NCI-H2081 (cell line): ENCODE results near the gene MZF1.
"Not testable (repeated sequence)": the region's sequence is repeated elsewhere in the genome, so short reads cannot be mapped to it uniquely, and the experiment has no call there.

ENCODE experiments used
- DNase-seq, 2 experiments: peaks; one replicate each; lab custom pipeline; 2025; lab: John Stamatoyannopoulos, UW

Gene MZF1

DNA sequence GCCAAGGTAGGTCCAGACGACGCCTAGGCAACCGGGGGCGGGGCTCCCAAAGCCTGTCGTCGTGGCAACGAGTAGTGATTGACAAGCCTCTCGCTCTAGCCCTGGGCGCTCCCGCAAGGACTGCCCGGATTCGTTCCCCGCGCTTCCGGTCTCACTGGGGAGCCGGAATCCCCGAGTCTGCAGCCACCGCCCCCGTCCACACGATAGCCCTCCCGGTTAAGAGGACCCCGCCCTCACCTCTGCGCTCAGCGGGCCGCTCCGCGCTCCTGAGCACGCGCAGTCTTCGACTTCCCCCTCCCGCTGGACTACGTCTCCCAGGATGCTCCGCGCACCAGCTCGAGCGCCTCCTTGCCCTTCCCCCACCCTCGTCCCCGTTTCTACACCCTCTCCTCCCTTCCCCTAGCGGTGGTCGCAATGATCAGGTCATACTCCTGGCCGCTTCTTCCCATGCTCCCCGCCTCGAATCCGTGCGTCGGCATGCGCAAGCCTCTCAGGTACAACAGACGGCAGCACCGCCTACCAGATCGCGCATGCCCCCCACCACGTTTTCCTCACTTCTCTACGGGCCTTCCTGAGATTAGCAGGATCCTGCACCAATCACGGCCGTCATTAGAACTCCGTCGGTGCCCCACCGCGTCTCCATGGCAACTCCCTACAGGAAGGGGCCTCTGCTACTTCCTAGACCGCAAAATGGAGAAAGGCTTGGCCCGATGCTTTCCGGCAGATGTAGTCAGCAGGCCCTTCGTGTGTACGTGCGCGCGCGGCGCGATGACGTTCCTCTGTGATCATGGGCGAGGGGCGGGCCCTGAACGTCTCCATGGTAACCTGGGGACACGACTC lies at the start of gene MZF1:
MZF1 (minus strand) TSS at position 518 of the 840 bp plus-strand sequence. CDS start 1,946 bp downstream, outside the sequence.
- no peak for DNase-seq

DNA sequence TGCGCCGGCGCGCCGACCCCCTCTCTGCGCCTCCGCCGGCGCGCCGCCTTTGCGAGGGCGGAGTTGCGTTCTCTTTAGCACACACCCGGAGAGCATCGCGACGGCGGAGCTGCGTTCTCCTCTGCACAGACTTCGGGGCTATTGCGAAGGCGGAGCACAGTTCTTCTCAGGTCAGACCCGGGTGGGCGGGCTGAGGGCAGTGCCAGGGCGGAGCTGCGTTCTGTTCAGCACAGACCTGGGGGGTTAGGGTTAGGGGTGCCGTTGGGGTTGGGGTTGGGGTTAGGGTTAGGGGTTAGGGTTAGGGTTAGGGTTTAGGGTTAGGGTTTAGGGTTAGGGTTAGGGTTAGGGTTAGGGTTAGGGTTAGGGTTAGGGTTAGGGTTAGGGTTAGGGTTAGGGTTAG lies 34.1 kb upstream of the MZF1 start:
- DNase-seq = not testable (repeated sequence)

DNA sequence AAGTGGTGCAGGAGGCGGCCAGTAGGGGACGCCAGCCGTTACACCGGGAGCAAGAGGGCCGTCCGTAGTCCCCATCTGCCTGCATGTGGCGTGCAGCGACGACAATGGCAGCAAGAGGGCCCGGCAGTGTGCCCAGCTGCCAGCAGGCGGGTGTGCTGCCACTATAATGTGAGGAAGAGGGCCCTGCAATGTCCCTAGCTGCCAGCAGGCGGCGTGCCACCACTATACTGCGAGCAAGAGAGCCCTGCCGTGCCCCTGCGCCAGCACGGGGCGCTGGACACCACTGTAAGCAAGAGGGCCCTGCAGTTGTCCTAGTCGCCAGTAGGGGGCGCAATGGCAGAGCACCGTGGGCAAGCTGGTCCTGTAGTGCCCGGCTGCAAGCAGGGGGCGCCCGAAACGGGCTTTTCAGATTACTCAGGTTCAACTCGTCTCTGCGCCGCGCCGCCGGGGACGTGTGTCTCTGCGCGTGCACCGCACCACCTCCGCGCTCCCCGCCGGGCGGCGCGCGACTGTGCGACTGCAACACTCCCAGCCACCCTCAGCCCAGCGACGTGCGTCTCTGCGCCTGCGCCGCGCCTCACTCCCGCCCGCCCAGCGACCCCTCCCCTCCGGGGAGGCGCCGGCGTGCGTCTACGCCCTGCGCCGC lies 33.2 kb upstream of the MZF1 start:
- DNase-seq = not testable (repeated sequence)

DNA sequence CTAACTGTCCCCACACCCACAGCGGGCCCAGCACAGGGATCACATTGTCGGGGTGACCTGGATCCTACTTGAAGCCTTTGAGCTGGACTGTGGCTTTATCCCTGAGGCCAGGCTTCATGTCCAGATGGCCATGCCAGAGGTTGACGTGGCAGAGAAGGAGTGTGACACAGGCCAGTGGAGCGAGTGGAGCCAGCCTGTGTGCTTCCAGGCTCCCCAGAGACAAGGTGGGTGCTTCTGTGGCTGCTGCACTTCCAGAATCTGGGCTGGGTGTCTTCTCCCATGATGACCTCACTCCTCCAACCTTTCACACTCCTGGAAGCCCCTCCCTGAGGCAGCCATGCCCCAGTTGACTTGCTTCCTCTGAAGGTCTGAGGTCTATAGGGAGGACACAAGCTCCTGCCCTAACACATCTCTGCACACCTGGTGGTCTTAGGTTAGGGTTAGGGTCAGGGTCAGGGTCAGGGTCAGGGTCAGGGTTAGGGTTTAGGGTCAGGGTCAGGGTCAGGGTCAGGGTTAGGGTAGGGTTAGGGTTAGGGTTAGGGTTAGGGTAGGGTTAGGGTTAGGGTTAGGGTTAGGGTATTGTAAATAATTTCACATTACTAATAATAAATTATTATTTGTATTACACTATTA lies 13.1 kb upstream of the MZF1 start:
- DNase-seq = no peak

GRCh38 chr19:58585442-58586132 lies 12.5 kb upstream of the MZF1 start:
- no peak for DNase-seq

- DNase-seq = no peak
Observed at GRCh38 chr19:58584498-58585441, 11.6 kb upstream of the MZF1 start.

- no peak for DNase-seq
Observed at GRCh38 chr19:58582985-58583384, 9.8 kb upstream of the MZF1 start.

GRCh38 chr19:58581227-58582141 lies 8.3 kb upstream of the MZF1 start:
- DNase-seq = no peak

GRCh38 chr19:58579473-58580142 lies 6.5 kb upstream of the MZF1 start:
- DNase-seq = no peak

DNA sequence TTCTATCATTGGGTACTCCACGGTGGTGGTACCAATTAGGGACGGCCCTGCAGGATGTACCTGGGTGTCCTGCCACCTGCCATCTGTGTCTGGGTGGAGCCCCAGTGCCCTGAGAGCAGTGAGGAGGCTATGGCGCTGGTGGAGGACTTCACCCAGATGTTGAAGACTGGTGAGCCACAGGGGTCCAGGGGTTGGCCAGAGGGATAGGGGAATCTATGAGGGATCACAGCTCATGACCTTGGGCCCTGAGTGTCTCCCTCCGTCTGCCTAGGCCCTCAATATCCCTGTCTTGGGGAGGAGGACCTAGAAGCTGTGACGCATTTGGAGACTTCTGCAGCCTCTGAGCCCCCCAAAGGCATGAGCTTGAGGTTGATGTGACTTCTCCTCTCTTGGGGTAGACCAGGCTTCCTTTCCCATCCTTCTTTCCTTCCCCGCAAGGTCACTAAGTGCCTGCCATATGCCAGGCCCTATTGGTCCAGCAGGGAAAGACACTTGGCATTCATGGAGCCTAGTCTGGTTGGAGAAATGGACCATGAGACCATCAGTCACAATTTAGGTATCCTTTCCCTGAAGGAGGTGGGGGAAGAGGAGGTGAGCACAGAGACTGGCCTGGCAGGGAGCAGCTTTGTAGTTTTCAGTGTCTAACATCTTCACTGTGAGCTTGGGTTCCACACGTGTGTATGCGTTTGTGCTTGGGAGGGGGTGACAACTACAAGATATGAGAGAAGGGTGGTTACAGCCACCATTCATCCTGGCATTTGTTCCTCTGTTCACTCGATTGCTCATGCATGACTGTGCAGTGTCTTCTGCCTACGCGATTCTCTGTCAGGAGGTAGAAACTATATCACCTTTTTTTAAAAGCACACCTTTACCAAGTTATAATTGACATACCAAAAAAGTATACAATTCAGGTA lies 5.1 kb upstream of the MZF1 start:
- no peak for DNase-seq

- not testable (repeated sequence) for DNase-seq
Observed at GRCh38 chr19:58577581-58577980, 4.4 kb upstream of the MZF1 start.

GRCh38 chr19:58575183-58576041 lies 2.3 kb upstream of the MZF1 start:
- no peak for DNase-seq

DNA sequence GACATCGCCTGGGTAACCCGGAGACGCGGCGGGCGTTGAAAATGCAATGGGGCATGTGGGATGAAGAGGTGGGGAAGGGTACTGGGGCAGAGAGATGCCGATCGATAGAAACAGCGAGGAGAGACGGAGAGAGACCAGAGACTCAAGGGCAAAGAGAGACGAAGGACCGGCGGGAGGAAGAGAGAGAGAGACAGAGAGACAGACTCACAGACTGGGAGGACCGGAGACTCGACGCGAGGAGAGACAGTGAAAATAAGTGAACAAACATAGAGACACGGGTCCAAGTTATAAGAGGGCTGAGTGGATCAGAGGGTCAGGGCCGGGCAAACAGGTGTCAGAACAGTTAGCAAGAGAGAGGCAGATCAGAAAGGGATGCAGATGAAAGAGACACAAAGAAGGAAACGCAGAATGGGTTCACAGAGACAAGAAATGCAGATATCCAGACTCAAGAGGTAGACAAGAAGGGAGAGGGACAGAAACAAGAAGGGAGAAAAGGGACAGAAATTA lies 576 bp upstream of the MZF1 start:
- DNase-seq = no peak

GRCh38 chr19:58572026-58572817 lies 913 bp downstream of the MZF1 start:
- DNase-seq = no peak

- no peak for DNase-seq
Observed at GRCh38 chr19:58571575-58571947, 1.6 kb downstream of the MZF1 start.

DNA sequence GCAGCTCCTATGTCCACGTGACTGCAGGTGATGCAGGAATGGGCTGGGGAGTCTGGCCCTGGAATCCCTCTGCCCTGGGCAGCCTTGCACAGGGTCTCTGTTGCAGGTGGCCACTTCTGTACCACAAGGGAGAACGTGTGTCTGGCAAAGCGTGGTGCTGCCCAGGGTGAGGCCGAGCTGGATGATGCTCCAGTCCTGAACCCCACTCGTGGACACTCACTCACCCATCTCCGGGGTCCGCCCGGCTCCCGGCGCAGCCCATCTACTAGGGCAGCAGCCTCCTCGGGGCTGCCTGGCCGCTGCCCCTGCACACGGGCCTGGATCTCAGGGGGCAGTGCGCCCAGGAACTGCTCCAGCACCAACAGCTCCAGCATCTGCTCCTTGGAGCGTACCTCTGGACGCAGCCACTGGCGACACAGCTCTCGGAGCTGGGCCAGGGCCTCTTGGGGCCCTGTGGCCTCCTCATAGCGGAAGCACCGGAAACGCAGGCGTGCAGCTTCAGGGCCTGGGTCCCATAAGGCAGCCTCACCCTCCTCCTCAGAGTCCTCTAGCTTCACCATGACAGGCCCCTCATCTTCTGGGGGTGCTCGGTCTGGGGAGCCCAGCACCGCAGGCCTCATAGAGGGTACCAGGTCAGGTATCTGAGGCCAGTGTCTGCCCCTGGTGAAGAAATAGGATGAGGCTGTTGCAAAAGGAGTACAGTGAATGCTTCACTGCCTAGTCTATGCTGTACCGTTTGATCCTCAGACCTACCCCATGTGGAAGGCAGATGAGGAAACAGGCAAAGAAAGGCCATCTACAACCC lies 2.2 kb downstream of the MZF1 start:
- no peak for DNase-seq
